WI38 (cell line): Measurements from ENCODE around the gene RPGRIP1.
"Not testable (repeated sequence)": the region's sequence is repeated elsewhere in the genome, so short reads cannot be mapped to it uniquely, and the experiment has no call there.

Experiments used
- H3K4me3 ChIP-seq: 2 replicates; pipeline ENCODE4 v1.5.1; 2011; ENCODE audit warnings: low read depth, mild to moderate bottlenecking, control low read depth, low read length
- TF ChIP-seq, protein P1 (sequence below): IDR thresholded peaks from 2 replicates; pipeline ENCODE4 v1.5.1; 2012; ENCODE audit warnings: low read depth, mild to moderate bottlenecking, control low read depth, low read length

Gene RPGRIP1

DNA sequence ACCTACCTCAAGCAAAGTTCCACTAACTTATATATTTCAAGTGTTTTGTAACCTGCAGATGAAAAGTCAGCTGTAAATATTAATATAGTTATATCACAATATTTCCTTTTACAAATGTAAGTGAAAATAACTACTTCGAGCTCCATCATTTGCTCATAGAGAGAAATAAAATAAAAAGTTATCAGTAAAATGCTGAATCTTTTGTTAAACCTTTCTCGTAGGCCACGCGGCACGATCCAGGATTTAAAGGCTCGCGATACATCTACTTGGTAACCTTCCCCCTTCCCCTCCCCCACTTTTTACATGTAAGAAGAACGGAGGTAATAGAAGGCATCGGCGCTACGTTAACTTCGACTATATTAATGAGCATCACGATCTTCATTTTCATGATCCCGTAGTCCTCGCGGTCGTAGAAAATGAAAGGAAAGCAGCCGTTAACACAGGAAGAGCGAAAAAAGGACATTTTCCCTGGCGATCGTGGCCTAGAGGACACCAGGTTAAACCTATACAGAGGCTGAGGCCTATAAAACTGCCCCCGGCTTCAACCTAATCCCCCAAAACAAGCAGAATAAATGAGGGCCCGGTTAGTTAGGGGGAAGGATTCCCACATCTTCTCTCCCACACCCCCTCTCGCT is 11.1 kb upstream of the RPGRIP1 start:
- TF ChIP-seq, protein P1, sequence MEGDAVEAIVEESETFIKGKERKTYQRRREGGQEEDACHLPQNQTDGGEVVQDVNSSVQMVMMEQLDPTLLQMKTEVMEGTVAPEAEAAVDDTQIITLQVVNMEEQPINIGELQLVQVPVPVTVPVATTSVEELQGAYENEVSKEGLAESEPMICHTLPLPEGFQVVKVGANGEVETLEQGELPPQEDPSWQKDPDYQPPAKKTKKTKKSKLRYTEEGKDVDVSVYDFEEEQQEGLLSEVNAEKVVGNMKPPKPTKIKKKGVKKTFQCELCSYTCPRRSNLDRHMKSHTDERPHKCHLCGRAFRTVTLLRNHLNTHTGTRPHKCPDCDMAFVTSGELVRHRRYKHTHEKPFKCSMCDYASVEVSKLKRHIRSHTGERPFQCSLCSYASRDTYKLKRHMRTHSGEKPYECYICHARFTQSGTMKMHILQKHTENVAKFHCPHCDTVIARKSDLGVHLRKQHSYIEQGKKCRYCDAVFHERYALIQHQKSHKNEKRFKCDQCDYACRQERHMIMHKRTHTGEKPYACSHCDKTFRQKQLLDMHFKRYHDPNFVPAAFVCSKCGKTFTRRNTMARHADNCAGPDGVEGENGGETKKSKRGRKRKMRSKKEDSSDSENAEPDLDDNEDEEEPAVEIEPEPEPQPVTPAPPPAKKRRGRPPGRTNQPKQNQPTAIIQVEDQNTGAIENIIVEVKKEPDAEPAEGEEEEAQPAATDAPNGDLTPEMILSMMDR: no peak
- peak overlapping the region; percentile 88 for H3K4me3 ChIP-seq

DNA sequence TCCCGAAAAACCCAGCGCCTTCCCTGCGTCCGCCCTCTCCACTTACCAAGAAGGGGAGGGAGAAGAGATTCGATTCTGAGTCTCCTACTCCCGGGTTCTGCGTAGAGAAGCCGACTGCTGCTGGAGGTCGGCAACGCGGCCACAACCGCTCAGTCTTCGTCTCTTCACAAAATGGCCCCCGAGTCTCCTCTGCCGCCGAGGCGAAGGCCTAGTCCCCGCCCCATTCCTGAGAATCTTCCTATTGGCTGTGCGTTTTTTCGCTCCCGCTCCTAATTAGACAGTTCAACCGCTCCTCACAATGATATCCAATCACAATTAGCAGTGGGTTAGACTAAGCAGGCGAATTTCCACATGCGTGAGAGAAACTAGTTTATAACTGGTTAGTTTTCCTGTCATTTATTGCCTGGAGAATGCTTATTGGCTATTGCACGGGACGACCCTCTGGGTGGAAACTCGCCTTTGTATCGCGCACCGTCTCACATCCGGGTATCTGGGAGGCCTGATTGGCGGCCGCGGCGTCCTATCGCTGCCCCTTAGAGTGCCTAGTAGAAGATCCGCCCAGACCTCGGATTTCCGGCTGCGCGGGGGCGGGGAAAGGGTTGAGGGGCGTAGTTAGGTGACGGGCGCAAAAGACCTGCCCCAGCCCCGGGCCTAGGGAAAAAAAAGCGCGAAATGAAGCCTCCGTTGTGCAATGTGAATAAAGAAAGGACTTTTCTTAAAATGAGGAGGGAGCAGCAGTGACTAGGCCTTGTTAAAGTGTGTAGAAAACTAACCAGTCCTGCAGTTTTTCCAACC is 10.4 kb upstream of the RPGRIP1 start, which contains the start of gene HNRNPC:
Gene HNRNPC (minus strand): TSS at position 191 of the 795 bp plus-strand sequence. CDS start 35,249 bp downstream, outside the sequence.
- TF ChIP-seq, protein P1: no peak
- peak within 1 kb of the TSS; percentile 88 for H3K4me3 ChIP-seq

DNA sequence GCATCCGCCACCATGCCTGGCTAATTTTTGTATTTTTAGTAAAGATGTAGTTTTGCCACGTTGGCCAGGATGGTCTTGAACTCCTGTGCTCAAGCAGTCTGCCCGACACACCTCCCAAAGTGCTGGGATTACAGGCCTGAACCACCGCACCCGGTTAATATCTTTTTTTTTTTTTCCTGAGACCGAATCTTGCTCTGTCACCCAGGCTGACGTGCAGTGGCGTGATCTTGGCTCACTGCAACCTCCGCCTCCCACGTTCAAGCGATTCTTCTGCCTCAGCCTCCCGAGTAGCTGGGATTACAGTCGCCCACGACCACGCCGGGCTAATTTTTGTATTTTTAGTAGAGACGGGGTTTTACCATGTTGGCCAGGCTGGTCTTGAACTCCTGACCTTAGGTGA is 7.2 kb upstream of the RPGRIP1 start:
- H3K4me3 ChIP-seq: not testable (repeated sequence)

DNA sequence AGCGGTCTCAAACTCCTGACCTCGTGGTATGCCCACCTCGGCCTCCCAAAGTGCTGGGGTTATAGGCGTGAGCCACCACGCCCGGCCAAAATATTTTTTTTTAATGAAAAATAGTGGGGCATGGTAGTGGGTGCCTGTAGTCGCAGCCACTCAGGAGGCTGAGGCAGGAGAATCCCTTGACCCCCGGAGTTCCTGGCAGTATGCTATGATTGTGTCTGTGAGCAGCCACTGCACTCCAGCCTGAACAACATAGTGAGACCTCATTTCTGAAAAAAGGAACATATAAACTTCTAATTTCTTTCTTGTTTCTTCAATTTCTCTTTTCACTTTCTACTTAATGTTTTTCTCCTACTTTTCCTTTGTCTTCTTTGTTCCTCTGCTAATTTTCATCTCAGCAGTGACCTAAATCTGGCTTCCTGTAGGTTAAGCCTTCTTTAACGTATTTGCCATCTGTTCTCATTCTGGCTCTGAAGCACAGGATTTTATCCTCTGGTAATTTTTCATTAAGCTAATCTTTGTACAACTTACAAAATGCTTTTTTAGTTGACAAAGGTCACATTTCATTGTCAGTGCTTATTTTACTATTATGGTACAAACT is 4.5 kb upstream of the RPGRIP1 start:
- TF ChIP-seq, protein P1: no peak

DNA sequence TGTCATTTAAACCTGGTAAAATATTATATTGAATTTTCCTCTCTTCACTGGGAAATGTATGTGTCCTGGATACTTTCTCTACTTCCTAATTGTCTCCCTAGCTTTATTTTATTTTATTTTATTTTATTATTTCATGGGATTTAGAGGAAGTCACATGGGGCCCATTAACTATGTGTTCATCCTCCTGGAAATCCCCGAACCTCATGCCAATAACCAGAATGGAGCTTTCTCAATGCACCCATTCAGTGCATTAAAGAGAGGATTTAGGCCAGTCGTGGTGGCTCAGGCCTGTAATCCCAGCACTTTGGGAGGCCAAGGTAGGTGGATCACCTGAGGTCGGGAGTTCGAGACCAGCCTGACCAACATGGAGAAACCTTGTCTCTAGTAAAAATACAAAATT is 1.3 kb upstream of the RPGRIP1 start:
- no peak overlapping the region for H3K4me3 ChIP-seq
- TF ChIP-seq, protein P1: no peak

More for the DNA sequence above, 4.5 kb upstream of the RPGRIP1 start:
- no peak overlapping the region for H3K4me3 ChIP-seq

DNA sequence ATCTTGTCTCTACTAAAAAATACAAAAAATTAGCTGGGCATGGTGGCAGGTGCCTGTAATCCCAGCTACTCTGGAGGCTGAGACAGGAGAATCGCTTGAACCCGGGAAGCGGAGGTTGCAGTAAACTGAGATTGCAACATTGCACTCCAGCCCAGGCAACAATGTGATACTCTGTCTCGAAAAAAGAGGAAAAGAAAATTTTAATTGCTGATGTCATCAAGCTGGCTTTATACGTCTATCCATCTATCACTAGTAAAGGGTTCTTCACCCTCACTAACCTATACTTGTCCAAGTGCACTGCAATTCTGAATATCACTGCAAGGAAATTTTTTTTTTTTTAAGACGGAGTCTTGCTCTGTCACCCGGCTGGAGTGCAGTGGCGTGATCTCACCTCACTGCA is 2.0 kb downstream of the RPGRIP1 start:
- not testable (repeated sequence) for H3K4me3 ChIP-seq

DNA sequence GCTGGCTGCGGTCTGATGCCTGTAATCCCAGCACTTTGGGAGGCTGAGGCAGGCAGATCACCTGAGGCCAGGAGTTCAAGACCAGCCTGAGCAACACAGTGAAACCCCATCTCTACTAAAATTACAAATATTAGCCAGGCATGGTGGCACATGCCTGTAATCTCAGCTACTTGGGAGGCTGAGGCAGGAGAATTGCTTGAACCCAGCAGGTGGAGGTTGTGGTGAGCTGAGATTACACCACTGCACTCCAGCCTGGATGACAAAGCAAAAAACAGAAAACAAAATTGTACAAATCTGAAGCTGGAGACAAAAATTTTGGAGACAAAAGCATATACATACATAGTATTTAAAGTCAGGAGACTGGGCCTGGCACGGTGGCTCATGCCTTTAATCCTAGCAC is 6.6 kb downstream of the RPGRIP1 start:
- H3K4me3 ChIP-seq: not testable (repeated sequence)

DNA sequence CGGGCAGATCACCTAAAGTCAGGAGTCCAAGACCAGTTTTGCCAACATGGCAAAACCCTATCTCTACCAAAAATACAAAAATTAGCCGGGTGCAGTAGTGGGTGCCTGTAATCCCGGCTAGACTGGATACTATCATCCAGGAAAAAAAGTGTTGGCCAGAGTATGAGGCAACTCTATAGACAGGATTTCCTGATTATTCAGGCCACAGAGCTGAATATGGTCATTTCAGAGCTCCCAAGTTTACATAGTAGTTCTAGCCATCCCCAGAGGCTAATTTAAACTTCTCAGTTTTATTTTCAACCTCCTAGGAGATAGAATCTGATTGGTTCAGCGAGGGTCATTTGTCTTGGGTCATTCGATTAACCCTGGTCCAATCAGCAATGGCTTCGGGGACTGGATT is 7.3 kb downstream of the RPGRIP1 start:
- TF ChIP-seq, protein P1: no peak

DNA sequence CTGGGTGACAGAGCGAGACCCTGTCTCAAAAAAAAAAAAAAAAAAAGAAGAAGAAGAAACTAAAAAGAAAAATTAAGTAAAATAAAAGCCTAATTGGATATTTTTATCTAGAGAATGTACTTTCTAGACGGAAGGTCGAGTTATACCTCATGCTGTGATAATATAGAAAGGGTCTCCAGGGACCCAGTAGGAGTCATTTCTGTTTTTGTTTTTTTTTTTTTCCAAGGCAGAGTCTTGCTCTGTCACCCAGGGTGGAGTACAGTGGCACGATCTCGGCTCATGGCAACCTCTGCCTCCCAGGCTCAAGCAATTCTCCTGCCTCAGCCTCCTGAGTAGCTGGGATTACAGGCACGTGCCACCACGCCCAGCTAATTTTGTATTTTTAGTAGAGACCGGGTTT is 14.1 kb downstream of the RPGRIP1 start:
- not testable (repeated sequence) for H3K4me3 ChIP-seq

More for the DNA sequence above, 7.3 kb downstream of the RPGRIP1 start:
- no peak overlapping the region for H3K4me3 ChIP-seq
